Subcutaneous adipose tissue (tissue), 4 donors: ENCODE measurements around the gene MRPL55. TPM values are rescaled to one million over a fixed set of nuclear protein-coding genes. Genes with fewer than 3 reads are reported as not detected.

ENCODE experiments used
- total RNA-seq, 4 donors: library from RNA; depleted of rRNA; stranded (reverse); fragments of >200 nt; gene quantifications; one replicate each; pipeline ENCODE4 v1.1.0, GENCODE V29; 2016
- TF ChIP-seq, protein P1 (sequence below): fragments of 450-650 bp; IDR thresholded peaks from one replicate; pipeline ENCODE4 v1.5.1; 2016; ENCODE audit warnings: low read depth, mild to moderate bottlenecking, control low read depth, antibody characterized with exemption, moderate library complexity

The MRPL55 gene
- total RNA-seq = 100 to 1,000 TPM in 1 of 4 donors, 10 to 100 TPM in 3; 45.3 to 102 (median 49.9) TPM

DNA sequence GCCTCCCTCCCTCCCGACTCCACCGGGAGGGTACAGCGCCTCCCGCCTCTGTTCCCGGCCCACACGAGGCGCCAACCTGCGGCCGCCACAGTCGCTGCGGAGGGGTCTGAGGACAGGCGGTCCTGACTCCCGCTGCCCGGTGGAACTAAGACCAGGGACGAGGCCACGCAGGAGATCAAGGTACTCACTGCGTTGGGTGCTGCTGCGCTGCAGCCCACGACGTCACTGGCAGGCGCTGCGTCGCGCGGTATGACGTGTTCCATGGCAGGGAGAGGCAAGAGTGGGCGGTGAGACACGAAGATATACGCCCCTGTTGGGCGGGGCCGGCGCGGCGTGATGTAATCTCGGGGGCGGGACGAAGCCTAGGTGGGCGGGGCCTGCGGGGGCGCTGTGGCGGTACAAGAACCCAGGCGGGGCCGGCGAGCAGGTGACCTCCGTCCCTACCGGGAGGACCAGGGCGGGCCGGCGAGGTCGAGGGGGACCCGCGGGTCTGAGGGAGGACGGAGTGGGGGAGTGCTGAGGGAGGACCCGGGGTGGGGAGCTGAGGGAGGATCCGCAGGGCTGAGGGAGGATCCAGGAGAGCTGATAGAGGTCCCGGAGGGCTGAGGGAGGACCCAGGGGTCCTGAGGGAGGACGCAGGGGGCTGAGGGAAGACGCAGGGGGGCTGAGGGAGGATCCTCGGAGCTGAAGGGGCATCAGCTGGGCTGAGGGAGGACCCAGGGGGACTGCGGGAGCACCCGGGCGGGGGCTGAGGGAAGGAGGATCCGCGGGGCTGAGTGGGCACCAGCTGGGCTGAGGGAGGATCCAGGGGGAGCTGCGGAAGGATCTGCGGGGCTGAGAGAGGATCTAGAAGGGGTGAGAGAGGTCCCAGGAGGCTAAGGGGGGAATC is at the start of gene MRPL55:
Gene MRPL55, minus strand, starts transcription at position 227 of the 889 bp plus-strand sequence. CDS start 1,039 bp downstream, outside the sequence.
- TF ChIP-seq, protein P1, sequence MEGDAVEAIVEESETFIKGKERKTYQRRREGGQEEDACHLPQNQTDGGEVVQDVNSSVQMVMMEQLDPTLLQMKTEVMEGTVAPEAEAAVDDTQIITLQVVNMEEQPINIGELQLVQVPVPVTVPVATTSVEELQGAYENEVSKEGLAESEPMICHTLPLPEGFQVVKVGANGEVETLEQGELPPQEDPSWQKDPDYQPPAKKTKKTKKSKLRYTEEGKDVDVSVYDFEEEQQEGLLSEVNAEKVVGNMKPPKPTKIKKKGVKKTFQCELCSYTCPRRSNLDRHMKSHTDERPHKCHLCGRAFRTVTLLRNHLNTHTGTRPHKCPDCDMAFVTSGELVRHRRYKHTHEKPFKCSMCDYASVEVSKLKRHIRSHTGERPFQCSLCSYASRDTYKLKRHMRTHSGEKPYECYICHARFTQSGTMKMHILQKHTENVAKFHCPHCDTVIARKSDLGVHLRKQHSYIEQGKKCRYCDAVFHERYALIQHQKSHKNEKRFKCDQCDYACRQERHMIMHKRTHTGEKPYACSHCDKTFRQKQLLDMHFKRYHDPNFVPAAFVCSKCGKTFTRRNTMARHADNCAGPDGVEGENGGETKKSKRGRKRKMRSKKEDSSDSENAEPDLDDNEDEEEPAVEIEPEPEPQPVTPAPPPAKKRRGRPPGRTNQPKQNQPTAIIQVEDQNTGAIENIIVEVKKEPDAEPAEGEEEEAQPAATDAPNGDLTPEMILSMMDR = no peak

DNA sequence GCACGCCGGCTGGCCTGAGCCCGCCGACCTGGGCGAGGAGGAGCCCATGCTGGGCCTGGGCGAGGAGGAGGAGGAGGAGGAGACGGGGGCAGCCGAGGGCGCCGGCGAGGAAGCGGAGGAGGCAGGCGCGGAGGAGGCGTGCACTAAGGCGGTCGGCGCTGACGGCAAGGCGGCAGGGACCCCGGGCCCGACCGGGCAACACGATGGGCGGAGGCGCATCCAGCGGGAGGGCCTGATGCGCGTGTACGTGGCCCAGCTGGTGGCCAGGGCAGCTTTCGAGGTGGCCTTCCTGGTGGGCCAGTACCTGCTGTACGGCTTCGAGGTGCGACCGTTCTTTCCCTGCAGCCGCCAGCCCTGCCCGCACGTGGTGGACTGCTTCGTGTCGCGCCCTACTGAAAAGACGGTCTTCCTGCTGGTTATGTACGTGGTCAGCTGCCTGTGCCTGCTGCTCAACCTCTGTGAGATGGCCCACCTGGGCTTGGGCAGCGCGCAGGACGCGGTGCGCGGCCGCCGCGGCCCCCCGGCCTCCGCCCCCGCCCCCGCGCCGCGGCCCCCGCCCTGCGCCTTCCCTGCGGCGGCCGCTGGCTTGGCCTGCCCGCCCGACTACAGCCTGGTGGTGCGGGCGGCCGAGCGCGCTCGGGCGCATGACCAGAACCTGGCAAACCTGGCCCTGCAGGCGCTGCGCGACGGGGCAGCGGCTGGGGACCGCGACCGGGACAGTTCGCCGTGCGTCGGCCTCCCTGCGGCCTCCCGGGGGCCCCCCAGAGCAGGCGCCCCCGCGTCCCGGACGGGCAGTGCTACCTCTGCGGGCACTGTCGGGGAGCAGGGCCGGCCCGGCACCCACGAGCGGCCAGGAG is 49.3 kb upstream of the MRPL55 start:
- TF ChIP-seq, protein P1 = no peak

DNA sequence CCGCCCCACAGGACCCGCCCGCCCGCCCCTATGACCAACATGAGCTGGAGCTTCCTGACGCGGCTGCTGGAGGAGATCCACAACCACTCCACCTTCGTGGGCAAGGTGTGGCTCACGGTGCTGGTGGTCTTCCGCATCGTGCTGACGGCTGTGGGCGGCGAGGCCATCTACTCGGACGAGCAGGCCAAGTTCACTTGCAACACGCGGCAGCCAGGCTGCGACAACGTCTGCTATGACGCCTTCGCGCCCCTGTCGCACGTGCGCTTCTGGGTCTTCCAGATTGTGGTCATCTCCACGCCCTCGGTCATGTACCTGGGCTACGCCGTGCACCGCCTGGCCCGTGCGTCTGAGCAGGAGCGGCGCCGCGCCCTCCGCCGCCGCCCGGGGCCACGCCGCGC is 48.6 kb upstream of the MRPL55 start:
- TF ChIP-seq, protein P1 = no peak

DNA sequence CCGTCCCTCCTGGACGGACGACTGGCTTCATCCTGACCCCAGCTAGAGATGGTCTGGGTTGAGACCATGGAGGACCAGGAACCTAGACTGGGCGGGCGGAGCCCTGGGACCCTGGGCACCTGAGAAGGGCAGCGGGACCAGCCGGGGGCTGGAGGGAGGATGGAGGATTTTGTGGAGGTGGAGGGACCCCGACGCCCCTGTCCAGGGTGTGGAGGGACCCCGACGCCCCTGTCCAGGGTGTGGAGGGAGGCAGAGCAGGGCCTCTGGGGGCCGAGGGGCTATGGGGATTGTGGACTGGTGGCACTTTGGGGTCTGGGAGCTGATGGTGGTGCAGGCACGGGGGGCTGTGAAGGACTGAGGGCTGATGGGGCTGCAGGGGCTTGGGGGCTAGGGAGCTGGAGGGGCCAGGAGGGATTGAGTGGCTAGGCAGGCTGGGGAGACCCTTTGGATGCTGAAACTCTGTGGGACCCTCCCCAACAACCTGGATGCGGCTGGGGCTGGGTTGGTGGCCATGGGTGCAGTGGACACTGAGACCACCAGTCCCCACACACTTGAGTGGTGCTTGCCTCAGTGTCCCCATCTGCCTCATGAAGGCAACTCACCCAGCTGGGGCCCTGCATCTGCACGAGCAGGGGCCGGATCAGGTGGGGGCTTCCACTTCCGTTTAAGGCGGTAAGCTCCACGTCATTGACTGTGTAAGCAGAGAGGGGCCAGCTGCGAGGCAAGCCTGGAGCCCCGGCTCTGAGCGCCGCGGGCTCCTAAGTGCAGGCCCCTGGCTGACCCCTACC is 48.0 kb upstream of the MRPL55 start:
- TF ChIP-seq, protein P1 = no peak

DNA sequence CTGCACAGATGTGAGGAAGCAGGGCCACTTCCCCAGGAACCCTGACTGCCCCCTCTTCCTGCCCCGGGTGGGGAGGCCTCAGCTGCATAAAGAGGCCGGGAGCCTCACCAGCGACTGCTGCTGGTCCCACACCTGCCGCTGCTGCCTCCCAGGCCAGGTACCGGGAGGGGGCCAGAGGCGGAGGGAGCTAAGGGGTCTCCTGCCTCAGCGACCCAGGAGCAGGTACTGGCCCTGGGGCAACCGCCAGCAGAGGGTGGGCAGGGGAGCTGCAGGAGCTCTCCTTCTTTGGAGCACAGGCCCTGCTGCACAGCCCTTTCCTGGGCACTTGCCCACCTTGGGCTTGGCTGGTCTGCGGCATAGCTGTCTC is 47.4 kb upstream of the MRPL55 start:
- TF ChIP-seq, protein P1 = no peak

DNA sequence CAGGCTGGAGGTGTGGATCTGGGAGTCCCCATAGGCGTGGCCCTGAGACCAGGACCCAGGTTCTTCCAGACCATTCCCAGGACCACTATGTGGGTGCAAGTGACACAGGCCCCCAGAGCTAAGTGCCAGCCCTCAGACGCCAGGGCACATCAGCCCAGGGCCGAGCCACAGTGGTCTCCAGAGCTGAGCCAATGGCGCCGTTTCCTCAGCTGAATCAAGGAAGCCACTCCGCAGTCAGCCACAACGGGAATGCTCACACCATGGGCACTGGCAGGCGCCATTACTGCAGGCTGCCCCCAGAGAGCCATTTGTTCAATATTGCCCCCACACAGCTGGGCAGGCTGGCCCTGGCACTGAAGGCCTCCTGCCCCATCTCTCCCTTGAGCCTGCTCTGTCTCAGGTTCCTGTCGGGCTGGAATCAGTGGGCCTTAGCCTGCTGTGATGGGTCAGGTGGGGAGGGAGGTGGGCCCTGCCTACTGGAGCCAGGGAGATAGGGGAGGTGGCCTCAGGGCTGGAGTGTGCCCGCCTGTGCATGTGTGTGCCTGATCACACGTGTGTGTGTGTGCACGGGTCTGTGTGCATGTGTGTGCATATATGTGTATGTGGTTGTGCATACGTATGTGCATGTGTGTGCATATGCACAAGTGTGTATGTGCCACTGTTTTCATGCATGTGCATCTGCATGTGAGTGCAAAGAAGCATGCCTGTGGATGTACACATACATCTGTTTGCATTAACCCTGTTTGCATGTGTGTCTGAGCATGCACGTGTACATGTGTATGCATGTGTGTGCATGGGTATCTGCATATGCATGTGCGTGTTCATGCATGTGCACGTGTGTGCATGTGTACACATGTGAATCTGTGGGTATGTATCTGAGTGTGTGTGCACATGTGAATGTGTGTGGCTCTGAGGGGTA is 46.8 kb upstream of the MRPL55 start:
- TF ChIP-seq, protein P1 = no peak
